CD4-positive, alpha-beta T cell (primary cell): ENCODE results near the gene ZNF425. TPM values are rescaled to one million over a fixed set of nuclear protein-coding genes. Genes with fewer than 3 reads are reported as not detected.

Experiments used
- ATAC-seq: fragments of 200-7000 bp; cut with Tn5 transposase; one replicate; pipeline ENCODE4 v1.10.0; 2022; ENCODE audit warnings: mild to moderate bottlenecking; ENCODE audit not compliant: poor library complexity
- CTCF ChIA-PET: fragments of 350-600 bp; sonication (Branson Sonifier 250); formaldehyde crosslinking; loops from one replicate; lab custom pipeline; 2021; ENCODE audit warnings: antibody characterized with exemption, inconsistent platforms; lab: Charles Lee
- POLR2A ChIA-PET: fragments of 350-600 bp; sonication (Branson Sonifier 250); formaldehyde crosslinking; loops from one replicate; lab custom pipeline; 2021; ENCODE audit warnings: antibody characterized with exemption, inconsistent platforms; lab: Charles Lee
- DNase-seq, 14 experiments: peaks; one replicate each; pipeline ENCODE4 v3.0.0-alpha.2; 2013 to 2020; ENCODE audit warnings: mixed read lengths in 2 of 14
- H3K27ac ChIP-seq, 2 donors: one replicate each; pipeline versions ENCODE4 v1.5.1 to v1.7.0; 2013; ENCODE audit warnings: low read length in 2 of 2, low read depth in 1 of 2, mild to moderate bottlenecking in 1 of 2
- H3K27me3 ChIP-seq, 2 experiments: 1 replicate in 1 of 2; 2 replicates in 1 of 2; pipeline versions ENCODE4 v1.6.1 to v1.7.0; 2013; ENCODE audit warnings: low read length in 2 of 2, control low read depth in 1 of 2, mild to moderate bottlenecking in 1 of 2, moderate library complexity in 1 of 2; ENCODE audit not compliant: insufficient read depth in 2 of 2, control insufficient read depth in 1 of 2
- H3K36me3 ChIP-seq: one replicate; pipeline ENCODE4 v1.6.1; 2013; ENCODE audit warnings: low read length, control low read depth; ENCODE audit not compliant: insufficient read depth
- H3K4me1 ChIP-seq: one replicate; pipeline ENCODE4 v1.6.1; 2013; ENCODE audit warnings: low read length, control low read depth; ENCODE audit not compliant: insufficient read depth
- H3K4me3 ChIP-seq: one replicate; pipeline ENCODE4 v1.5.1; 2013; ENCODE audit warnings: mild to moderate bottlenecking, low read length, moderate library complexity
- H3K9me3 ChIP-seq, 2 experiments: 1 replicate in 1 of 2; 2 replicates in 1 of 2; pipeline versions ENCODE4 v1.6.1 to v1.7.0; 2013; ENCODE audit warnings: low read length in 2 of 2, mild to moderate bottlenecking in 2 of 2, control low read depth in 1 of 2, moderate library complexity in 1 of 2; ENCODE audit not compliant: control insufficient read depth in 1 of 2, insufficient read depth in 1 of 2
- H3K27ac Mint-ChIP-seq: one replicate; pipeline ENCODE4 v1.8.0; 2020; ENCODE audit warnings: mixed read lengths
- H3K27me3 Mint-ChIP-seq: one replicate; pipeline ENCODE4 v1.8.0; 2021; ENCODE audit warnings: mixed read lengths
- H3K36me3 Mint-ChIP-seq: one replicate; pipeline ENCODE4 v1.8.0; 2021; ENCODE audit warnings: low read depth, mixed read lengths
- H3K4me1 Mint-ChIP-seq: one replicate; pipeline ENCODE4 v1.8.0; 2021; ENCODE audit warnings: low read depth, mixed read lengths
- H3K4me3 Mint-ChIP-seq: one replicate; pipeline ENCODE4 v1.8.0; 2020; ENCODE audit warnings: mild to moderate bottlenecking, mixed read lengths
- H3K9me3 Mint-ChIP-seq: one replicate; pipeline ENCODE4 v1.8.0; 2020; ENCODE audit warnings: mixed read lengths
- CTCF ChIP-seq: fragments of 200-600 bp; IDR thresholded peaks from one replicate; pipeline ENCODE4 v1.8.0; 2022; ENCODE audit warnings: antibody characterized with exemption, mild to moderate bottlenecking
- intact Hi-C, 2 experiments: fragments of 100-400 bp; cut with DNase I in 1 of 2; cut with micrococcal nuclease in 1 of 2; formaldehyde crosslinking; loops; one replicate each; pipeline versions ENCODE4 v1.15.1 to v1.9.0; 2023 to 2025; cut with DNase I, micrococcal nuclease
- total RNA-seq, 174 experiments: library from RNA in 2 of 174; stranded (reverse) in 2 of 174; gene quantifications; one replicate each; pipeline ENCODE4 v1.2.3 and lab custom pipeline; 2021 to 2026

The ZNF425 gene
- total RNA-seq, 2 experiments from 2014 or later = 0.22 to 0.39 TPM

- no peak for DNase-seq
- Mint-ChIP-seq H3K9me3 (no peaks in the 10 kb centered on the region), H3K4me3 (no peak overlapping the region), H3K36me3 (peaks cover 51% of the 10 kb centered on the region), H3K4me1 (peaks cover 14% of the 10 kb centered on the region), H3K27me3 (no peaks in the 10 kb centered on the region), H3K27ac (peak overlapping the region; percentile 64)
- ChIA-PET CTCF (no interaction called here), POLR2A (interaction anchor here (1.6 kb wide), 1 partner anchor 8 kb away, joined by 3 read pairs; no protein-coding TSS in a partner anchor)
- Histone ChIP-seq H3K4me1 (peaks cover 11% of the 10 kb centered on the region), H3K27me3 (no peaks in the 10 kb centered on the region), H3K4me3 (no peak overlapping the region), H3K9me3 (peaks cover 0 to 13% of the 10 kb centered on the region in 2 experiments), H3K27ac (no peak overlapping the region), H3K36me3 (peaks cover 38% of the 10 kb centered on the region)
- ATAC-seq = no peak
- TF ChIP-seq CTCF = no peak
- intact Hi-C loops = no loop called here
These were observed 51.8 kb downstream of the ZNF425 start for GRCh38 chr7:149074116-149074885.

- no peak overlapping the region for H3K4me3 Mint-ChIP-seq
- intact Hi-C loops = no loop called here
- no peaks in the 10 kb centered on the region for H3K27me3 ChIP-seq
- no peaks in the 10 kb centered on the region for H3K27me3 Mint-ChIP-seq
- H3K9me3 ChIP-seq = peaks cover 0 to 13% of the 10 kb centered on the region in 2 experiments
- peak overlapping the region in 1 of 2 donors; percentile 34 for H3K27ac ChIP-seq
- H3K9me3 Mint-ChIP-seq = no peaks in the 10 kb centered on the region
- ATAC-seq (no peak), DNase-seq (no peak)
- H3K4me1 ChIP-seq = peaks cover 11% of the 10 kb centered on the region
- no peak overlapping the region for H3K4me3 ChIP-seq
- peaks cover 38% of the 10 kb centered on the region for H3K36me3 ChIP-seq
- peaks cover 19% of the 10 kb centered on the region for H3K4me1 Mint-ChIP-seq
- POLR2A ChIA-PET = interaction anchor here (0.6 to 1.2 kb wide), 4 partner anchors 15 to 89 kb away, joined by 3 to 4 read pairs (median 3); partner anchors contain the start of gene ZNF398
- CTCF ChIA-PET = interaction anchor here (0.7 to 1.5 kb wide), 2 partner anchors 17 to 67 kb away, joined by 3 to 4 read pairs; no protein-coding TSS in a partner anchor
- no peak for TF ChIP-seq CTCF
- peaks cover 50% of the 10 kb centered on the region for H3K36me3 Mint-ChIP-seq
- H3K27ac Mint-ChIP-seq = peak overlapping the region; percentile 43
These were observed 53.7 kb downstream of the ZNF425 start for GRCh38 chr7:149072438-149072775.

GRCh38 chr7:149071641-149072437 lies 54.3 kb downstream of the ZNF425 start:
- no peak overlapping the region for H3K4me3 ChIP-seq
- H3K9me3 Mint-ChIP-seq = no peaks in the 10 kb centered on the region
- peak overlapping the region in 1 of 2 donors; percentile 34 for H3K27ac ChIP-seq
- ChIA-PET POLR2A (interaction anchor here (0.7 to 1.2 kb wide), 3 partner anchors 43 to 88 kb away, joined by 3 read pairs; partner anchors contain the start of gene ZNF398), CTCF (interaction anchor here (0.5 to 0.9 kb wide), 3 partner anchors 16 to 66 kb away, joined by 3 read pairs; no protein-coding TSS in a partner anchor)
- peaks cover 11% of the 10 kb centered on the region for H3K4me1 ChIP-seq
- peak; percentile 76 for ATAC-seq
- H3K36me3 ChIP-seq = peaks cover 35% of the 10 kb centered on the region
- peak; percentile 23 to 81 (median 44) for DNase-seq
- no peak overlapping the region for H3K4me3 Mint-ChIP-seq
- H3K27me3 Mint-ChIP-seq = no peaks in the 10 kb centered on the region
- H3K27ac Mint-ChIP-seq = peak overlapping the region; percentile 43
- peaks cover 45% of the 10 kb centered on the region for H3K36me3 Mint-ChIP-seq
- intact Hi-C loops = loop anchor here in 1 of 2 experiments (1.0 kb wide), 1 partner anchor 18 kb away; the partner anchor contains the start of gene ZNF786
- H3K4me1 Mint-ChIP-seq = peaks cover 15% of the 10 kb centered on the region
- no peak for TF ChIP-seq CTCF
- peaks cover 0 to 13% of the 10 kb centered on the region in 2 experiments for H3K9me3 ChIP-seq
- no peaks in the 10 kb centered on the region for H3K27me3 ChIP-seq
